SH-SY5Y (cell line): ENCODE results near the gene COX4I1.

Experiments used
- GATA2 ChIP-seq: IDR thresholded peaks from 2 replicates; pipeline ENCODE4 v1.6.1; 2011; ENCODE audit warnings: mild to moderate bottlenecking, low read depth, low read length
- GATA3 ChIP-seq: IDR thresholded peaks from 2 replicates; pipeline ENCODE4 v1.6.1; 2011; ENCODE audit warnings: low read depth, mild to moderate bottlenecking, low read length, moderate library complexity

Gene COX4I1

GRCh38 chr16:85845266-85845665 is 45.8 kb downstream of the COX4I1 start:
- TF ChIP-seq GATA2 (no peak), GATA3 (no peak)

DNA sequence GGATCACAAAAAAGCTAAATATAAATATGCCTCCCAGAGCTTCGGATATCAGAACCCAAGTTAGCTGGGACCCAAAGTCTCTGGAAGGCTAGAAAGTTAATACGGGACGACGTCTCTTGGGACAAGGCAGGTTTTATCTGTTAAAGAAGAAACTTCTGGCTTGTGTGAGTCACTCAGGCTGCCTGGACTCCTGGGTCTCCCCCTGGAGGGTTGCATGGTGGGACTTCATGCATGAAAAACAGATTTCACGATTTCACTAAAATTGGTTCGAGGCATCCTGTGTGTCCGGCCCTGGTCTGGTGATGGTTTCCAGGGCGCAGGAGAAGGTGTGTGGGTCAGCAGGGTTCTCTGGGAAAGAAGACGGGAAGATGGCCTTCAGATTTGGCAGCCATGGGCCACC is 47.0 kb downstream of the COX4I1 start:
- TF ChIP-seq GATA3: no peak
- TF ChIP-seq GATA2: no peak

- no peak for TF ChIP-seq GATA3
- TF ChIP-seq GATA2: no peak
Observed at GRCh38 chr16:85847036-85847435, 47.5 kb downstream of the COX4I1 start.

GRCh38 chr16:85847681-85848601 is 48.4 kb downstream of the COX4I1 start:
- TF ChIP-seq GATA3 (no peak), GATA2 (no peak)

GRCh38 chr16:85848986-85849385 is 49.5 kb downstream of the COX4I1 start:
- TF ChIP-seq GATA3 (no peak), GATA2 (no peak)

- TF ChIP-seq GATA3: no peak
Observed at GRCh38 chr16:85849388-85849787, 49.9 kb downstream of the COX4I1 start.

DNA sequence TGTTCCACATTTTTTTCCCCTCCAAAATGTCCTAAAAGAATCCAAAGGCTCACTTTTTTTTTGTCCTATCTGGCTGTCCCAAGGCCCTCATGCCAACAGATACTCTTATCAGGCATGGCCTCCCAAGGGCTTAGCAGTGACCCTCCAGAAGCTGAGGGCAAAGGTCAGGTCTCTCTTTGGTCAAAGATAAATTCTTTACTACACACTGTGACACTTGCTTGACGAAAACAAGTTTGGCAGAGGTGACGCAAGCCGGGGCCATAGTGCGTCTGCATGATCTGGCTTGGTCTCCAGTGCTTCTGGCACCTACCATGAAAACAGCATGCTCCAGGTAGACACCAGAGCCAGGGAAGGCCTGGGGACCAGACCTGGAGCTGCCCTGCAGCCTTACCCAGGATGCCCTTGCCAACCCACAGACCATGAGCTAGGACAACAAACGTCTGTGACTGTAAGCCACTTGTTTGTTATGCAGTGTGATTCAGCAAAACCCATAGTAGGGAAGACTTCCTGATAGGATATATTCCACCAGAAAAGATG is 50.9 kb downstream of the COX4I1 start:
- no peak for TF ChIP-seq GATA2
- no peak for TF ChIP-seq GATA3

DNA sequence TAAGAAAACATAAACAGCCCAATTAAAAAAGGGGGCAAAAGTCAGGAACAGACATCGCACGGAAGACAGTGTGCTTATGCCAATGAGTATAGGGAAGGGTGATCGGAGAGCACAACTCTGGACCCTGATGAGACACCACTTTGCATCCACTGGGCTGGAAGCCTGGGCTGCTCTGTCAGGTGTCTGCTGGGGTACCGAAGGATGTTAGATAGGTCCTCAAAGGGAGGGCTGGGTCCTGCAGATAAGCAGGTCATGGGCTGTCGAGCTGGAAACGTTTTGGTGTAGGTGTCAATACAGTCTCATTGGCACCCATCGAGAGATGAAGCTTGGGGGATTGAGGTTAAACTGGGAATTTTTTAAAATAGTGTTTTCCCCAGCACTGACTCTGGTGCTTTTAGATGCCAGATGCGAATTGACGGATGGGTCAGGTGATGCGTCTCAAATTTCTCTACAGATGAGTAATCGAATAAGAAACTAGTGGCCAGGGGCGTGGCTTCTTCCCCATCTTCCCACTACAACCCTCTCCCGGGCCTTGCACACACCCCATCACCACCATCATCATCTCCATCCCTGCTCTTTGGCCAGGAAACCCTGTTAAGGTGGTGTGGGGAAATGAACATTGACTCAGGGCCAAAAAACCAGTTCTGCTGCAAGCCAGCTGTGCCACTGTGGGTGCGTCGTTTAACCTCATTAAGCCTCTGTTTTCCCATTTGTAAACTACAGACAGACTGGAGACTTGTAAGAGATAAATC is 51.7 kb downstream of the COX4I1 start:
- TF ChIP-seq GATA3: no peak
- no peak for TF ChIP-seq GATA2

GRCh38 chr16:85853547-85854545 is 54.4 kb downstream of the COX4I1 start:
- TF ChIP-seq GATA2: no peak

- TF ChIP-seq GATA3: no peak
- no peak for TF ChIP-seq GATA2
Observed at GRCh38 chr16:85854935-85855334, 55.4 kb downstream of the COX4I1 start.

DNA sequence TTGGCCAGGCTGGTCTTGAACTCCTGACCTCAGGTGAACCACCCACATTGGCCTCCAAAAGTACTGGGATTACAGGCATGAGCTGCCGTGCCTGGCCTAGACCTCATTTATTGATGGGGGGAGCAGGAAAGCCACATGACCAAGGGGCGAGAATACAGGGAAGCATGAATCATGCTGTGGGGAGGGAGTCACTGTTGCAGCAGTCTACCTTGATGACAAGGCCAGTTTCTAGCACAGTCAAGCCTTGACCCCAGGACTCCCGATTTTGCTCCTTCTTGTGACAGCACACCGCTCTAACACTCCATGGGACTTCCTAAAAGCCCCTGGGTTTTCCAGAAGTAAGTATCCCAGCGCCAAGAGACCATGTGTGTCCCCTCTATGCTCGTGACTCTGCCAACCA is 56.6 kb downstream of the COX4I1 start:
- TF ChIP-seq GATA3 (no peak), GATA2 (no peak)

DNA sequence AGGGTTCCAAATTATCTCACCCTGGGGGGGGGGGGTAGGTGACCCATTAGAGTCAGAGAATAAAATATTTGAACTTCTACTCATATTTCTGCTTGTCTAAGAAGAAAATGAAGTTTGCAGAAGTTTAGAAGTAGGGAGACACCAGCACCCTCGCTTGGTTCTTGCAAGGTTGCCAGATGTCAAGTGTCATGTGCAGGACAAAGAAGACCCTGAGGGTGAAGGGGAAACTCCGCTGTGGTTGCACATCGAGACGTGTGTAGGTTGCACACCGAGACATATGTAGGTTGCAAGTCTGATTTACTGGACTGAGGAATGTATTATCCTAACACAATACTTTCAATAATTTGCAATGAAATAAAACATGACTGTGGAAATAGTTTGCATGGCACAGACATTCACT is 57.1 kb downstream of the COX4I1 start:
- TF ChIP-seq GATA2: no peak
- no peak for TF ChIP-seq GATA3
